Measurements from ENCODE around the gene FLRT1.

Gene FLRT1

DNA sequence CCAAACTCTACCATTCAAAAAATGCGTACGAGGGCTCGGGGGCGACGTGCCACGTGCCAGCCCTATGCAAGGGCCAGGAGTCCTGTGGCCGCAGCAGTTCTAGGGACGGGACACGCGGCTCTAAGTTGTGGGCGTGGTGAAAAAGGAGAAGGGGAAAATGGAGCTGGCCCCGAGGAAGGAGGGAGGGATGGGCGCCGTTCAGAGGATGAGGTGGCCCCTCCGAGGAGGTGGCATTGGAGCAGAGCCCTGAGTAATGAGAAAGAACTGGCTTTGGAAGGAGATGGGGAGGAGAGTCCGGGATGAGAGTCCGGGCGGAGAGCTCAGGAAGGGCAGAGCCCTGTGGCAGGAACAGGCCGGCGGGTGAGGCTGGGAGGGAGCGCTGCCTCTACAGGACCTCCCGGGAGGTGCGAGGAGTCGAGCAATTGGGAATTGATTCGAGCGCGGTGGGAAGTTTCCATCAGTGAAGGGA lies 28.5 kb upstream of the FLRT1 start:
- TF ChIP-seq, protein P1, sequence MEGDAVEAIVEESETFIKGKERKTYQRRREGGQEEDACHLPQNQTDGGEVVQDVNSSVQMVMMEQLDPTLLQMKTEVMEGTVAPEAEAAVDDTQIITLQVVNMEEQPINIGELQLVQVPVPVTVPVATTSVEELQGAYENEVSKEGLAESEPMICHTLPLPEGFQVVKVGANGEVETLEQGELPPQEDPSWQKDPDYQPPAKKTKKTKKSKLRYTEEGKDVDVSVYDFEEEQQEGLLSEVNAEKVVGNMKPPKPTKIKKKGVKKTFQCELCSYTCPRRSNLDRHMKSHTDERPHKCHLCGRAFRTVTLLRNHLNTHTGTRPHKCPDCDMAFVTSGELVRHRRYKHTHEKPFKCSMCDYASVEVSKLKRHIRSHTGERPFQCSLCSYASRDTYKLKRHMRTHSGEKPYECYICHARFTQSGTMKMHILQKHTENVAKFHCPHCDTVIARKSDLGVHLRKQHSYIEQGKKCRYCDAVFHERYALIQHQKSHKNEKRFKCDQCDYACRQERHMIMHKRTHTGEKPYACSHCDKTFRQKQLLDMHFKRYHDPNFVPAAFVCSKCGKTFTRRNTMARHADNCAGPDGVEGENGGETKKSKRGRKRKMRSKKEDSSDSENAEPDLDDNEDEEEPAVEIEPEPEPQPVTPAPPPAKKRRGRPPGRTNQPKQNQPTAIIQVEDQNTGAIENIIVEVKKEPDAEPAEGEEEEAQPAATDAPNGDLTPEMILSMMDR (IDR thresholded peaks at IDR 0.05; ENCODE audit: low read length), result no peak
- TF ChIP-seq EZH2 (optimal IDR thresholded peaks at IDR 0.05; ENCODE audit: low read depth, low read length), result no peak
- TF ChIP-seq EZH2phosphoT487 (IDR thresholded peaks at IDR 0.05; ENCODE audit: low read length), result no peak
- Histone ChIP-seq H3K27ac (ENCODE audit: low read length) (no peak overlapping the region), H3K9me3 (replicated peaks; ENCODE audit: insufficient read depth, low read length) (no peaks in the 10 kb centered on the region), H4K20me1 (ENCODE audit: insufficient read depth, low read length) (no peaks in the 10 kb centered on the region), H3K27me3 (replicated peaks; ENCODE audit: insufficient read depth, low read length) (peaks cover 30% of the 10 kb centered on the region), H3K4me1 (ENCODE audit: low read length) (no peaks in the 10 kb centered on the region), H3K9me2 (replicated peaks; ENCODE audit: insufficient read depth, low read length) (no peaks in the 10 kb centered on the region), H3K9ac (ENCODE audit: low read length) (no peak overlapping the region), H3K79me2 (ENCODE audit: low read length) (no peaks in the 10 kb centered on the region), H3K4me3 (ENCODE audit: low read length) (no peak overlapping the region), H3K4me2 (ENCODE audit: low read depth, low read length) (no peak overlapping the region), H3K36me3 (replicated peaks; ENCODE audit: insufficient read depth, low read length) (no peaks in the 10 kb centered on the region), H2AFZ (ENCODE audit: low read length) (no peak overlapping the region), H3F3A (ENCODE audit: insufficient read depth, low read length) (no peaks in the 10 kb centered on the region)
- DNase-seq, result no peak

DNA sequence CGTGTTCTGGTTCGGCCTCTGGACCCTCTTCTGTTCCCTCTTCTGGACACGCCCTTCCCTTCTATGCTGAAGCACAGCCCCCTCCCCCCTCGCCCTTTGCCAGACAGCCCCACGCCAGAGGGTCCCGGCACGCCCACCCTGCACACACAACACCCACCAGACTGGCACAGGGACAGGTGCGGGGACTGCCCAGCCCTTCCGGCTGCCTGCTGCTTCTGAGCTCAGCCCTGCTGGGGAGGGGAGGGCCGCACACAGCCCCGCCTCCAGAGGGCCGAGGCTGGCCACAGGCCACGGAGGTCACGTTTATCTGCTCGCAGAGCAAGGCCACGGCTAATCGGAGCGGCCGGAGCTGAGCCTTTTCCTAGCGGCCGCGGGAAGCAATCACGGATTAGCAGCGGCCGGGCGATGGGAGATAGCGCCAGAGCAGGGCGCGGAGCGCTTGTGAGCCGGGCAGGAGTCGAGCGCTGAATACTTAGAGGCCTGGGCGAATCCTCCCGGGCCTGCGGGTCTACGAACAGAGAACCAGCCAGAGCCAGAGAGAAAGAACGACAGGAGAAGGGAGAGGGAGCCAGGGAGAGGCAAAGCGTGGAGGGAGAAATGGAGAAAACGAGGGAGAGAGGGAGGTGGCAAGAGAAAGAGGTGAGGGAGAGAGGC lies 28.0 kb upstream of the FLRT1 start:
- Histone ChIP-seq H3K4me3 (ENCODE audit: low read length) (no peak overlapping the region), H3F3A (ENCODE audit: insufficient read depth, low read length) (no peaks in the 10 kb centered on the region), H3K4me2 (ENCODE audit: low read depth, low read length) (no peak overlapping the region), H2AFZ (ENCODE audit: low read length) (no peak overlapping the region), H3K27me3 (replicated peaks; ENCODE audit: insufficient read depth, low read length) (peaks cover 30% of the 10 kb centered on the region), H4K20me1 (ENCODE audit: insufficient read depth, low read length) (no peaks in the 10 kb centered on the region), H3K36me3 (replicated peaks; ENCODE audit: insufficient read depth, low read length) (no peaks in the 10 kb centered on the region), H3K27ac (ENCODE audit: low read length) (no peak overlapping the region), H3K4me1 (ENCODE audit: low read length) (no peaks in the 10 kb centered on the region), H3K9me2 (replicated peaks; ENCODE audit: insufficient read depth, low read length) (no peaks in the 10 kb centered on the region), H3K9me3 (replicated peaks; ENCODE audit: insufficient read depth, low read length) (no peaks in the 10 kb centered on the region), H3K9ac (ENCODE audit: low read length) (no peak overlapping the region), H3K79me2 (ENCODE audit: low read length) (no peaks in the 10 kb centered on the region)
- no peak for DNase-seq
- TF ChIP-seq EZH2phosphoT487 (IDR thresholded peaks at IDR 0.05; ENCODE audit: low read length) (no peak), EZH2 (optimal IDR thresholded peaks at IDR 0.05; ENCODE audit: low read depth, low read length) (no peak)
- TF ChIP-seq, protein P1 (IDR thresholded peaks at IDR 0.05; ENCODE audit: low read length), result no peak

DNA sequence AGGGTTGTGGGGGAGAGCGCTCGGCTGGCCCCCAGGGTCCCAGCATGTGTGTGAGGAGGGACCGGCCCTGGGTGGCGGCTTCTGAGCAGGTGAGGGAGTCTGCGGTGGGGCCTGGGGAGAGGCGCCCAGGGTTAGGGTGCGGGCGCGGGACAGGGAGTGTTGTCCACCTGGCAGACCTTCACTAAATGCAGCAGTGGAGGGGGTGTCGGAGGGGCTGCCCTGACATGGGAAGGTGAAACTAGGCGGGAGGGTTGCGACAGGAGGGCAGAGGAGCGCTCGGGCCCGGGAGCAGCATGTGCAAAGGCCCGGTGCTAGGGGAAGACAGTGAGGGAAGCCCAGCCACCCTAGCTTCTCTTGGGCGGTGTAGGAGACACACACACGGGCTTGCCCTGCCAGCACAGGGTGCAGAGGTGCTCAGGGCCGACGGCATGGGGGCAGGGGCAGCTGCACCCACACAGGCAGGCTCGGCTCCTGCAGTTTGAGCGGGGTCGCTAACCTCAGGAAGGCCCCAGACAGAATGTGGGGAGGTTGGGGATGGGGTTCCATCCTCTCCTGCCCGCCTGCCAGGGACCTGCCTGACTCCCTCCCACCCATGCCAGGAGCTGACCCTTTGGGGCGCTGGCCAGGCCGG lies 27.3 kb upstream of the FLRT1 start:
- no peak overlapping the region for H3K4me3 ChIP-seq (ENCODE audit: low read length)
- no peak overlapping the region for H3K27ac ChIP-seq (ENCODE audit: low read length)
- no peaks in the 10 kb centered on the region for H3K9me3 ChIP-seq (replicated peaks; ENCODE audit: insufficient read depth, low read length)
- no peaks in the 10 kb centered on the region for H3K79me2 ChIP-seq (ENCODE audit: low read length)
- peaks cover 30% of the 10 kb centered on the region for H3K27me3 ChIP-seq (replicated peaks; ENCODE audit: insufficient read depth, low read length)
- H2AFZ ChIP-seq (ENCODE audit: low read length), result no peak overlapping the region
- no peaks in the 10 kb centered on the region for H3K9me2 ChIP-seq (replicated peaks; ENCODE audit: insufficient read depth, low read length)
- no peaks in the 10 kb centered on the region for H3K4me1 ChIP-seq (ENCODE audit: low read length)
- TF ChIP-seq EZH2 (optimal IDR thresholded peaks at IDR 0.05; ENCODE audit: low read depth, low read length), result no peak
- TF ChIP-seq EZH2phosphoT487 (IDR thresholded peaks at IDR 0.05; ENCODE audit: low read length), result no peak
- TF ChIP-seq, protein P1 (IDR thresholded peaks at IDR 0.05; ENCODE audit: low read length), result no peak
- H3F3A ChIP-seq (ENCODE audit: insufficient read depth, low read length), result no peaks in the 10 kb centered on the region
- no peak overlapping the region for H3K4me2 ChIP-seq (ENCODE audit: low read depth, low read length)
- H3K36me3 ChIP-seq (replicated peaks; ENCODE audit: insufficient read depth, low read length), result no peaks in the 10 kb centered on the region
- H4K20me1 ChIP-seq (ENCODE audit: insufficient read depth, low read length), result no peaks in the 10 kb centered on the region
- H3K9ac ChIP-seq (ENCODE audit: low read length), result no peak overlapping the region
- DNase-seq, result no peak
